Measurements from ENCODE around the gene CARD10.
"Not testable (repeated sequence)": the region's sequence is repeated elsewhere in the genome, so short reads cannot be mapped to it uniquely, and the experiment has no call there.

The CARD10 gene

GRCh38 chr22:37470087-37470445, 49.1 kb downstream of the CARD10 start:
- DNase-seq (ENCODE audit: low read depth) = peak; percentile 35
- no peak overlapping the region for H3K4me3 ChIP-seq (ENCODE audit: low read length)
- TF ChIP-seq, protein P1, sequence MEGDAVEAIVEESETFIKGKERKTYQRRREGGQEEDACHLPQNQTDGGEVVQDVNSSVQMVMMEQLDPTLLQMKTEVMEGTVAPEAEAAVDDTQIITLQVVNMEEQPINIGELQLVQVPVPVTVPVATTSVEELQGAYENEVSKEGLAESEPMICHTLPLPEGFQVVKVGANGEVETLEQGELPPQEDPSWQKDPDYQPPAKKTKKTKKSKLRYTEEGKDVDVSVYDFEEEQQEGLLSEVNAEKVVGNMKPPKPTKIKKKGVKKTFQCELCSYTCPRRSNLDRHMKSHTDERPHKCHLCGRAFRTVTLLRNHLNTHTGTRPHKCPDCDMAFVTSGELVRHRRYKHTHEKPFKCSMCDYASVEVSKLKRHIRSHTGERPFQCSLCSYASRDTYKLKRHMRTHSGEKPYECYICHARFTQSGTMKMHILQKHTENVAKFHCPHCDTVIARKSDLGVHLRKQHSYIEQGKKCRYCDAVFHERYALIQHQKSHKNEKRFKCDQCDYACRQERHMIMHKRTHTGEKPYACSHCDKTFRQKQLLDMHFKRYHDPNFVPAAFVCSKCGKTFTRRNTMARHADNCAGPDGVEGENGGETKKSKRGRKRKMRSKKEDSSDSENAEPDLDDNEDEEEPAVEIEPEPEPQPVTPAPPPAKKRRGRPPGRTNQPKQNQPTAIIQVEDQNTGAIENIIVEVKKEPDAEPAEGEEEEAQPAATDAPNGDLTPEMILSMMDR (conservative IDR thresholded peaks at IDR 0.05; ENCODE audit: low read length) = no peak

DNA sequence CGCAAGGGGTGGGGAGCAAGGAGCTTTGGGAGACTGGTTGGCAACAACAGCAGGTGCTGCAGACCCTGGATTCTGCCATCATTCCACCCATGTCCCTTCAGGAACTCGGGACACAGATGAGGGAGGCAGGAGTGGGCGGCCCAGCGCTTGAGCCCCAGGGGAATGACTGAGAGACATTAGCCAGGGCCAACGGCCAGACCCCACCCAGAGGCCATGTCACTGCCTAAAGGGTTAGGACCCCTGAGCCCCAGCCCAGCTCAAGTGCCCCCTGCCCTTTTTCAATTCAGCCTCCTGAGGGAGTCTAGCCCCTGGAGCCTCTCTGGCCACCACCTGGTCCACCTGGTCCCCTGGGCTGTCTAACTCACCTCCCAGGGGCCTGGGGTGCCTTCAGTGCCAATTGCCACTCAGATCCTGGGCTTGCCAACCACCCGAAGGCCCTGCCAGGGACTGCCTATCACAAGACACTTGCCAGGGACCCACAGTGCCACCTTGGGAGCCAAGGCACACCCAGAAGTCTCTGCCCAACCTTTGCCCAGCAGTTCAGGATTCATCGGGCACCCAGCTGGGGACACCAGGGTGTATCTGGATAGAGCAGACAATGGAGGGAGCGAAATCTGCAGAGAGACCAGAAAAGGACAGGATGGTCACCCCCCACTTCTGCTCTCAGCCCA, 49.7 kb downstream of the CARD10 start:
- TF ChIP-seq, protein P1 (conservative IDR thresholded peaks at IDR 0.05; ENCODE audit: low read length) = no peak
- DNase-seq (ENCODE audit: low read depth) = no peak
- H3K4me3 ChIP-seq (ENCODE audit: low read length) = no peak overlapping the region

- not testable (repeated sequence) for DNase-seq (ENCODE audit: low read depth); H3K4me3 ChIP-seq (ENCODE audit: low read length)
These were observed 51.0 kb downstream of the CARD10 start for GRCh38 chr22:37468201-37468695.

DNA sequence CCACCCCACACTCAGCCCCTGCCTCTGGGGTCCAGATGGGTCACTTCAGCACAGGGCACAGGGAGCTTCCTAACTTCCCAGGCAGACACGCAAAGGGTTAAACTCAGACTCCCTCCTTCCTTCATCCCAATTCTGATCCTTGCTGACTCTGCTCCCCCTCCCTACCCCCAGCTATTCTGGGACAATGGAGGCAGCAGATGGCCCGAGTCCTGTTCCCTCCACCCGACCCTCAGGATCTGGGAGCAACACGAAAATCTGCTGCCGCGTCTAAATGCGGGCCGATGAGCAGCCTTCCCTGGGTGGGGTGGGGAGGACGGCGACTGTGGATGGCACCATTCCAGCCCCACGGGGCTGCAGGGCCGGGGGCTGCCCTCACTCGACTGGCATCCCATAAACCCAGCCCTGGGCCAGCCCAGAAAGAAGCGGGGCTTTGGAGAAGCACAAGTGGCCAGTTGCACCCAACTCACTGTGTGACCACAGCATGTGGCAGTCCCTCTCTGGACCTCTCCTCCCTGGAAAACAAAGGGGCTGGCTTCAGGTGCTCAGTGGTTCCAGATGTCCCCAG, 51.7 kb downstream of the CARD10 start:
- TF ChIP-seq, protein P1 (conservative IDR thresholded peaks at IDR 0.05; ENCODE audit: low read length) = no peak
- no peak for DNase-seq (ENCODE audit: low read depth)
- no peak overlapping the region for H3K4me3 ChIP-seq (ENCODE audit: low read length)

DNA sequence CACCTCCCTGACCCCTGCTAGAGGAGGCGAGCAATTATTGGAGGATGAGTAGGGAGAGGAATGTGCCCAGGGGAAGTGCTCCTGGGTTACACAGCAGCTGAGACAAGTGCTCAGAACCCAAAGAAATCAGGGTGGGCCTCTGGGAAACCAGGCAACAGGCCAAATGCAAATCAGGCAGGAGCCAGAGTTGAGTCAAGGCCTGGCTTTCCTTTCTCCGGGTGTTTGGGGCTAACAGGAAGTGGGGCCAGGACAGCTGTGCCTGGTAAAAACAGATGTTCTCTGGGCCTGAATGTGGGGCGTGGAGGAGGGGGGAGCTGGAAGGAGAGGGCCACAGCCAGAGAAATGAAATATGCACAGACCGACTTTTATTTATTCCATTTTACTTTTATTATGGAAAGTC, 55.0 kb downstream of the CARD10 start:
- TF ChIP-seq, protein P1 (conservative IDR thresholded peaks at IDR 0.05; ENCODE audit: low read length) = no peak
- H3K4me3 ChIP-seq (ENCODE audit: low read length) = no peak overlapping the region
- no peak for DNase-seq (ENCODE audit: low read depth)

GRCh38 chr22:37462983-37463382, 56.2 kb downstream of the CARD10 start:
- DNase-seq (ENCODE audit: low read depth) = peak; percentile 23
- TF ChIP-seq, protein P1 (conservative IDR thresholded peaks at IDR 0.05; ENCODE audit: low read length) = no peak
- H3K4me3 ChIP-seq (ENCODE audit: low read length) = no peak overlapping the region

- TF ChIP-seq, protein P1 (conservative IDR thresholded peaks at IDR 0.05; ENCODE audit: low read length) = no peak
- no peak for DNase-seq (ENCODE audit: low read depth)
- no peak overlapping the region for H3K4me3 ChIP-seq (ENCODE audit: low read length)
These were observed 56.8 kb downstream of the CARD10 start for GRCh38 chr22:37462436-37462835.

Measured in AG10803 (cell line).